GM18502 (cell line): Measurements from ENCODE around the gene GATAD2A.
"Not testable (repeated sequence)": the region's sequence is repeated elsewhere in the genome, so short reads cannot be mapped to it uniquely, and the experiment has no call there.

ENCODE experiments used
- ATAC-seq: cut with Tn5 transposase; IDR thresholded peaks from one replicate; pipeline ENCODE4 v1.9.1; 2021; ENCODE audit warnings: mild to moderate bottlenecking; ENCODE audit not compliant: unreplicated experiment, poor library complexity

Gene GATAD2A

GRCh38 chr19:19404879-19405860 lies at the start of gene GATAD2A:
TSS of gene GATAD2A (plus strand) at chr19:19405675. CDS start at chr19:19465346, 59,671 bp downstream.
- ATAC-seq, result peak; percentile 73

GRCh38 chr19:19356500-19356899 lies 49.0 kb upstream of the GATAD2A start:
- ATAC-seq, result no peak

GRCh38 chr19:19356901-19357566 lies 48.4 kb upstream of the GATAD2A start:
- no peak for ATAC-seq

GRCh38 chr19:19361075-19361594 lies 44.3 kb upstream of the GATAD2A start:
- ATAC-seq, result peak; percentile 82

GRCh38 chr19:19362075-19362474 lies 43.4 kb upstream of the GATAD2A start:
- no peak for ATAC-seq

- peak; percentile 69 for ATAC-seq
Measured at GRCh38 chr19:19366434-19367396, 38.8 kb upstream of the GATAD2A start.

GRCh38 chr19:19368087-19368486 lies 37.4 kb upstream of the GATAD2A start:
- ATAC-seq, result no peak

GRCh38 chr19:19371059-19371458 lies 34.4 kb upstream of the GATAD2A start:
- no peak for ATAC-seq

GRCh38 chr19:19372656-19373416 lies 32.6 kb upstream of the GATAD2A start:
- ATAC-seq, result peak; percentile 84

GRCh38 chr19:19379527-19379926 lies 25.9 kb upstream of the GATAD2A start:
- ATAC-seq, result no peak

- ATAC-seq, result not testable (repeated sequence)
Measured at GRCh38 chr19:19380316-19380715, 25.2 kb upstream of the GATAD2A start.

GRCh38 chr19:19381007-19381926 lies 24.2 kb upstream of the GATAD2A start:
- ATAC-seq, result no peak

- ATAC-seq, result no peak
Measured at GRCh38 chr19:19382118-19382517, 23.4 kb upstream of the GATAD2A start.

GRCh38 chr19:19384486-19384885 lies 21.0 kb upstream of the GATAD2A start:
- ATAC-seq, result no peak

GRCh38 chr19:19385131-19385895 lies 20.2 kb upstream of the GATAD2A start:
- peak; percentile 92 for ATAC-seq

- peak; percentile 20 for ATAC-seq
Measured at GRCh38 chr19:19385896-19386869, 19.3 kb upstream of the GATAD2A start.
